PC-9 (cell line): ENCODE results near the gene NAPB. TPM values are rescaled to one million over a fixed set of nuclear protein-coding genes. Genes with fewer than 3 reads are reported as not detected.

ENCODE experiments used
- BruUV-seq: library from RNA; stranded (reverse); fragments of 400-500 nt; replicated peaks from 2 replicates; lab custom pipeline; 2021; lab: Mats Ljungman, UMichigan
- CTCF ChIA-PET: fragments of 300-600 bp; sonication (Branson Sonifier 250); formaldehyde crosslinking; loops from one replicate; lab custom pipeline; 2022; ENCODE audit warnings: antibody characterized with exemption; lab: Charles Lee
- POLR2A ChIA-PET: fragments of 300-600 bp; sonication (Branson Sonifier 250); formaldehyde crosslinking; loops from one replicate; lab custom pipeline; 2022; ENCODE audit warnings: antibody characterized with exemption; ENCODE audit not compliant: unreplicated experiment; lab: Charles Lee
- DNase-seq, 2 experiments: peaks; one replicate each; pipeline versions ENCODE4 v3.0.0 to v3.0.0-alpha.2; 2015 to 2022; ENCODE audit warnings: mixed read lengths in 1 of 2
- H2AFZ ChIP-seq: fragments of 200-600 bp; sonication (generic); 2 replicates; pipeline ENCODE4 v1.8.1; 2017; ENCODE audit warnings: antibody characterized with exemption
- H3F3A ChIP-seq: fragments of 200-600 bp; sonication (generic); 2 replicates; pipeline ENCODE4 v1.8.1; 2017; ENCODE audit warnings: antibody characterized with exemption, mild to moderate bottlenecking, low read depth; ENCODE audit not compliant: insufficient read depth
- H3K27ac ChIP-seq: fragments of 200-600 bp; sonication (generic); 2 replicates; pipeline ENCODE4 v1.6.1; 2016; ENCODE audit warnings: mixed run types
- H3K27me3 ChIP-seq: fragments of 200-600 bp; sonication (generic); 2 replicates; pipeline ENCODE4 v1.6.1; 2016; ENCODE audit warnings: low read depth, mixed run types; ENCODE audit not compliant: insufficient read depth
- H3K36me3 ChIP-seq: fragments of 200-600 bp; sonication (generic); 2 replicates; pipeline ENCODE4 v1.6.1; 2016; ENCODE audit warnings: low read depth, mixed run types
- H3K4me1 ChIP-seq: fragments of 200-600 bp; sonication (generic); replicated peaks from 2 replicates; pipeline ENCODE4 v1.6.1; 2016; ENCODE audit warnings: mixed run types; ENCODE audit not compliant: insufficient read depth
- H3K4me2 ChIP-seq: fragments of 200-600 bp; sonication (generic); 2 replicates; pipeline ENCODE4 v1.6.1; 2017; ENCODE audit warnings: mixed run types
- H3K4me3 ChIP-seq: fragments of 200-600 bp; sonication (generic); 2 replicates; pipeline ENCODE4 v1.6.1; 2016; ENCODE audit warnings: mixed run types
- H3K79me2 ChIP-seq: fragments of 200-600 bp; sonication (generic); 2 replicates; pipeline ENCODE4 v1.6.1; 2017; ENCODE audit warnings: low read depth, mixed run types
- H3K9me2 ChIP-seq: fragments of 200-600 bp; sonication (generic); 2 replicates; pipeline ENCODE4 v1.8.1; 2017; ENCODE audit warnings: mild to moderate bottlenecking; ENCODE audit not compliant: insufficient read depth
- H3K9me3 ChIP-seq: fragments of 200-600 bp; sonication (generic); 2 replicates; pipeline ENCODE4 v1.8.1; 2016; ENCODE audit warnings: low read depth; ENCODE audit not compliant: insufficient read depth
- H4K20me1 ChIP-seq: fragments of 200-600 bp; sonication (generic); 2 replicates; pipeline ENCODE4 v1.8.1; 2017; ENCODE audit not compliant: insufficient read depth
- EZH2 ChIP-seq: fragments of 200-600 bp; sonication (generic); IDR thresholded peaks from 2 replicates; pipeline ENCODE4 v1.8.0; 2017; ENCODE audit warnings: antibody characterized with exemption, low read depth
- intact Hi-C: fragments of 100-400 bp; cut with micrococcal nuclease; formaldehyde crosslinking; loops from one replicate; pipeline ENCODE4 v1.10.0; 2022; ENCODE audit not compliant: unreplicated experiment
- total RNA-seq: library from RNA; stranded (reverse); gene quantifications from 2 replicates; pipeline ENCODE4 v1.2.3, GENCODE V29; 2021
- TF ChIP-seq, protein P1 (sequence below): fragments of 200-600 bp; sonication (generic); conservative IDR thresholded peaks from 2 replicates; pipeline ENCODE4 v1.6.1; 2017; ENCODE audit warnings: mixed run types, antibody characterized with exemption, mild to moderate bottlenecking, moderate library complexity

NAPB gene
- total RNA-seq, 1 experiment from 2014 or later, result 16.5 TPM

DNA sequence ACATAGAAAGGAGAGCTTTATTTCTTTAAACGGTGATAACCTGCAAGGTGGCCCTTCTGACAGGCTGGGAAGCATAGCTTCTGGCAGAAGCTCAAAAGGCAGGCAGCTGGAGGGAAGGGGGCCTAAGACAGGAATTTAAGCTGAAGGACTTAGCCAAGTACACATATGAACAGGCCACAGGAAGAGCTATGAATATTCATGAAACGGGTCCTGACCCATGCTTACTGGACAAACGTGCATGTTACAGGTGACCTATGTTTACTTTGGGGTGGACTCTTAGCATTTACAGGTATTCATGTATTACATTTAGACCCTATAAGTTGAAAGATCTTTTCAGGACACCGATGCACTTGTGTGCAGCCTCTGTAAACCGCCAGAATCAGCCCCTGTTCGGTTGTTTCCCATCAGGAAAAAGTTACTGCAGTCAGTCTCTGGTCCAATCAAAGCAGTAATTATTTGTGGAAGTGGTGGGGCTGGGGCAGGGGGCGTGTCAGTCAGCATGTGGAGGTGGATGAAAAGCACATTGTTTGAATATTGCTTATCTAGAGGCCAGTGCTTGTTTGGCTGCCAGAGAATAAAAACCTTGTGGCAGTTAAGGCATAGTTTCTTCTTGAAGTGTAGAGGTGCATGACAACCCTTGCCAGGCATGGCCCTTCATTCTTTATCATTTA lies 62.2 kb downstream of the NAPB start:
- H4K20me1 ChIP-seq, result 0 out of 2 replicates have a peak, but pooled peaks cover 5% of the 10 kb centered on the region
- H3K36me3 ChIP-seq, result 0 out of 2 replicates have a peak, but pooled peaks cover 13% of the 10 kb centered on the region
- H3K27ac ChIP-seq, result peak overlapping the region; percentile 71; the same call in 1 of the 2 replicates
- peak overlapping the region; percentile 82; the same call in 1 of the 2 replicates for H2AFZ ChIP-seq
- peaks cover 26% of the 10 kb centered on the region for H3K79me2 ChIP-seq
- H3K4me1 ChIP-seq, result peaks cover 37% of the 10 kb centered on the region
- TF ChIP-seq EZH2, result no peak
- TF ChIP-seq, protein P1, sequence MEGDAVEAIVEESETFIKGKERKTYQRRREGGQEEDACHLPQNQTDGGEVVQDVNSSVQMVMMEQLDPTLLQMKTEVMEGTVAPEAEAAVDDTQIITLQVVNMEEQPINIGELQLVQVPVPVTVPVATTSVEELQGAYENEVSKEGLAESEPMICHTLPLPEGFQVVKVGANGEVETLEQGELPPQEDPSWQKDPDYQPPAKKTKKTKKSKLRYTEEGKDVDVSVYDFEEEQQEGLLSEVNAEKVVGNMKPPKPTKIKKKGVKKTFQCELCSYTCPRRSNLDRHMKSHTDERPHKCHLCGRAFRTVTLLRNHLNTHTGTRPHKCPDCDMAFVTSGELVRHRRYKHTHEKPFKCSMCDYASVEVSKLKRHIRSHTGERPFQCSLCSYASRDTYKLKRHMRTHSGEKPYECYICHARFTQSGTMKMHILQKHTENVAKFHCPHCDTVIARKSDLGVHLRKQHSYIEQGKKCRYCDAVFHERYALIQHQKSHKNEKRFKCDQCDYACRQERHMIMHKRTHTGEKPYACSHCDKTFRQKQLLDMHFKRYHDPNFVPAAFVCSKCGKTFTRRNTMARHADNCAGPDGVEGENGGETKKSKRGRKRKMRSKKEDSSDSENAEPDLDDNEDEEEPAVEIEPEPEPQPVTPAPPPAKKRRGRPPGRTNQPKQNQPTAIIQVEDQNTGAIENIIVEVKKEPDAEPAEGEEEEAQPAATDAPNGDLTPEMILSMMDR, result no peak
- no peaks in the 10 kb centered on the region for H3K9me2 ChIP-seq
- no TSS peak for BruUV-seq
- H3K9me3 ChIP-seq, result no peaks in the 10 kb centered on the region
- POLR2A ChIA-PET, result interaction anchor here (0.7 kb wide), 1 partner anchor 305 kb away, joined by 4 read pairs; no protein-coding TSS in a partner anchor
- peaks cover 27% of the 10 kb centered on the region for H3F3A ChIP-seq
- H3K4me3 ChIP-seq, result no peak overlapping the region; the same call in 1 of the 2 replicates
- H3K4me2 ChIP-seq, result peak overlapping the region; percentile 97
- CTCF ChIA-PET, result interaction anchor here (0.5 kb wide), 1 partner anchor 521 kb away, joined by 13 read pairs; the partner anchor contains the start of gene CST5
- intact Hi-C loops, result loop anchor here (1.0 to 10.0 kb wide), 5 partner anchors 9 to 594 kb away; partner anchors contain the start of gene NXT1
- DNase-seq, result no peak
- H3K27me3 ChIP-seq, result no peaks in the 10 kb centered on the region

DNA sequence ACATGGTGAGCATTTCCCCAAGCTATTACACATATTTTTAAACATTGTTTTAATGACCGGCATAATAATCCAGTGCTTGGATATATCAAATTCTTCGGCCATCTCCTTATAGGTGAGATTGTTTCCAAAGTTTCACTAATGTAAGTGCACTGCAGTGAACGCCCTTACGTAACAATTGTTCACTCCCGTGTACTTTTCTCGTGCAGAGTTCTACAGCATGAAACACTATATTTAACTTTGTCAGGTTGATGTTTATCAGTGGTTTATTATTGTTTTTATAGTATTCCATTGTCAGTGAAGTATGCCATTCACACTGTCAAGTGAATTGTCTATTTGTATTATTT lies 62.8 kb downstream of the NAPB start:
- Histone ChIP-seq H3K4me3 (peak overlapping the region; percentile 62), H3K9me3 (no peaks in the 10 kb centered on the region), H3K27me3 (no peaks in the 10 kb centered on the region), H3K9me2 (no peaks in the 10 kb centered on the region), H2AFZ (peak overlapping the region; percentile 82), H3K27ac (peak overlapping the region; percentile 71), H3K4me1 (peaks cover 35% of the 10 kb centered on the region), H3F3A (peaks cover 27% of the 10 kb centered on the region), H3K4me2 (peak overlapping the region; percentile 97), H4K20me1 (0 out of 2 replicates have a peak, but pooled peaks cover 1% of the 10 kb centered on the region), H3K36me3 (0 out of 2 replicates have a peak, but pooled peaks cover 13% of the 10 kb centered on the region), H3K79me2 (peaks cover 26% of the 10 kb centered on the region)
- ChIA-PET POLR2A (interaction anchor here (0.6 to 0.7 kb wide), 2 partner anchors 94 to 305 kb away, joined by 4 read pairs; partner anchors contain the start of gene CST11), CTCF (interaction anchor here (0.5 to 1.5 kb wide), 2 partner anchors 9 to 521 kb away, joined by 9 to 13 read pairs; partner anchors contain the start of gene CST5)
- BruUV-seq, result no TSS peak
- no peak for TF ChIP-seq EZH2
- TF ChIP-seq, protein P1, result no peak
- DNase-seq, result no peak
- intact Hi-C loops, result loop anchor here (1.0 to 10.0 kb wide), 5 partner anchors 8 to 594 kb away; partner anchors contain the start of gene NXT1

DNA sequence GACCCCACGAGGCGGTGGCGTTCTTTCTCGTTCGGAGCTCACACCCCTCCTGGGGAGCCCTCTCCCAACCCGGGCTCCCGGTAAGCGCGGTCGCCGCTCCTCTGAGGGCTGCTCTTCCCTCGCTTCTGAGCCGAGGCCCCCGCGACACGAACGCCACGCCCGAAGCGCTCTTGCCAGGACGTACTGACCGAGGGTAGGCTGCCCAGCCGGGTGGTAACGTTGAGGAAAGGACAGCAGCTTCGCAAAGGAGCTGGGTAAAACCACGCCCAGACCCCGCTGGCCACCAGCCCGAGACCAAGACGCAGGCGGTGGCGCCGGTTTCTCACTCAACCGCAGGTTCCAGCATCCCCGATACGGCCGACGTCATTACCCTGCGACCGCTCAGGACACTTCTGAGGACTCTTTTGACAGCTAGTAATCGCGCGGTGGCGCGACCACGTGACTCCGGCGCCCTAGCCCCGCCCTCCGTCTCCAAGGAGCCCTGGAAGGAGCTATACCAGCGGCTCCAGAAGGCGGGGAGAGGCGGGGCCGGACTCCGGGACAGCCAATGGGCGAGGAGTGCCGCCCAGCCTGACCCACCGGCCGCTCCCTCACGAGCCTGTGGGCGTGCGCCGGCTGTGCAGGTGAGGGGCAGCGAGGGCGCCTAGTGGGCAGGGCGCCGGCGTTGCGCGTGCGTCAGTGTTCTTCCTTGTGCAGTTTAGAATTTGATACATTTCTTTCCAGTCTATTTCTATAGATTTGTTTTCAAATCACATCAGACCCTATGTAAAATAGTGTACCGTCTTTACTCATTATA lies 63.3 kb downstream of the NAPB start:
- Histone ChIP-seq H3K36me3 (0 out of 2 replicates have a peak, but pooled peaks cover 13% of the 10 kb centered on the region), H3K9me3 (no peaks in the 10 kb centered on the region), H3K4me2 (peak overlapping the region; percentile 99), H2AFZ (peak overlapping the region; percentile 96), H3K79me2 (peaks cover 26% of the 10 kb centered on the region), H3K27ac (peak overlapping the region; percentile 90), H3K4me3 (peak overlapping the region; percentile 86), H3K4me1 (peaks cover 29% of the 10 kb centered on the region), H3F3A (peaks cover 27% of the 10 kb centered on the region), H4K20me1 (no peaks in the 10 kb centered on the region), H3K9me2 (no peaks in the 10 kb centered on the region), H3K27me3 (no peaks in the 10 kb centered on the region)
- ChIA-PET CTCF (interaction anchor here (0.5 to 1.5 kb wide), 3 partner anchors 8 to 522 kb away, joined by 3 to 13 read pairs (median 9); partner anchors contain the start of gene CST5), POLR2A (interaction anchor here (0.6 to 0.7 kb wide), 4 partner anchors 8 to 304 kb away, joined by 3 to 8 read pairs (median 4); partner anchors contain the start of gene CST11)
- no TSS peak for BruUV-seq
- TF ChIP-seq, protein P1, result no peak; the same call in 1 of the 2 replicates
- no peak for TF ChIP-seq EZH2
- peak; percentile 98 to 100 for DNase-seq
- intact Hi-C loops, result loop anchor here (1.0 to 10.0 kb wide), 5 partner anchors 8 to 593 kb away; partner anchors contain the start of gene NXT1
